GM23248 (cell line): ENCODE data around the gene SAXO1. TPM values are rescaled to one million over a fixed set of nuclear protein-coding genes. Genes with fewer than 3 reads are reported as not detected.
A peak's percentile ranks its signal among the peaks of the same experiment; 100 is the strongest.

ENCODE experiments used
- DNase-seq: peaks from one replicate; pipeline ENCODE4 v3.0.0-alpha.2; 2015
- H2AFZ ChIP-seq: fragments of 200-600 bp; sonication (generic); 2 replicates; pipeline ENCODE4 v1.6.1; 2016; ENCODE audit warnings: antibody characterized with exemption
- H3F3A ChIP-seq: fragments of 200-600 bp; sonication (generic); 2 replicates; pipeline ENCODE4 v1.6.1; 2016; ENCODE audit warnings: mild to moderate bottlenecking, antibody characterized with exemption, mixed run types; ENCODE audit not compliant: insufficient read depth
- H3K27ac ChIP-seq: fragments of 200-600 bp; sonication (generic); 2 replicates; pipeline ENCODE4 v1.5.1; 2016; ENCODE audit warnings: mild to moderate bottlenecking
- H3K27me3 ChIP-seq: fragments of 200-600 bp; sonication (generic); replicated peaks from 2 replicates; pipeline ENCODE4 v1.6.1; 2016; ENCODE audit warnings: mild to moderate bottlenecking; ENCODE audit not compliant: insufficient read depth
- H3K36me3 ChIP-seq: fragments of 200-600 bp; sonication (generic); 2 replicates; pipeline ENCODE4 v1.6.1; 2016; ENCODE audit warnings: low read depth, mild to moderate bottlenecking
- H3K4me1 ChIP-seq: fragments of 200-600 bp; sonication (generic); 2 replicates; pipeline ENCODE4 v1.6.1; 2016; ENCODE audit warnings: mild to moderate bottlenecking; ENCODE audit not compliant: insufficient read depth
- H3K4me2 ChIP-seq: fragments of 200-600 bp; sonication (generic); one replicate; pipeline ENCODE4 v1.6.1; 2016; ENCODE audit warnings: mild to moderate bottlenecking; ENCODE audit not compliant: unreplicated experiment
- H3K4me3 ChIP-seq: fragments of 200-600 bp; sonication (generic); 2 replicates; pipeline ENCODE4 v1.5.1; 2016; ENCODE audit warnings: mild to moderate bottlenecking
- H3K79me2 ChIP-seq: fragments of 200-600 bp; sonication (generic); 2 replicates; pipeline ENCODE4 v1.6.1; 2016; ENCODE audit warnings: mild to moderate bottlenecking; ENCODE audit not compliant: insufficient read depth
- H3K9ac ChIP-seq: fragments of 200-600 bp; sonication (generic); 2 replicates; pipeline ENCODE4 v1.6.1; 2016; ENCODE audit warnings: mild to moderate bottlenecking
- H3K9me2 ChIP-seq: fragments of 200-600 bp; sonication (generic); 2 replicates; pipeline ENCODE4 v1.6.1; 2016; ENCODE audit warnings: mixed run types, mild to moderate bottlenecking, moderate library complexity; ENCODE audit not compliant: insufficient read depth
- H3K9me3 ChIP-seq: fragments of 200-600 bp; sonication (generic); one replicate; pipeline ENCODE4 v1.6.1; 2017; ENCODE audit warnings: low read depth
- H4K20me1 ChIP-seq: fragments of 200-600 bp; sonication (generic); 2 replicates; pipeline ENCODE4 v1.6.0; 2016; ENCODE audit not compliant: insufficient read depth
- EZH2 ChIP-seq: fragments of 200-600 bp; sonication (generic); IDR thresholded peaks from 2 replicates; pipeline ENCODE4 v1.6.1; 2018; ENCODE audit warnings: antibody characterized with exemption, mild to moderate bottlenecking; ENCODE audit not compliant: insufficient read depth, poor library complexity, severe bottlenecking
- EZH2phosphoT487 ChIP-seq: fragments of 200-600 bp; sonication (generic); IDR thresholded peaks from 2 replicates; pipeline ENCODE4 v1.6.1; 2018; ENCODE audit warnings: antibody characterized with exemption, moderate library complexity, mild to moderate bottlenecking, low read depth; ENCODE audit not compliant: insufficient read depth
- WGBS, 2 experiments: methylation state at CpG; one replicate each; pipeline ENCODE4 v1.1.6; 2015 to 2017; ENCODE audit warnings: low lambda C conversion rate in 2 of 2, low coverage in 1 of 2; ENCODE audit errors: missing lambda C conversion rate in 2 of 2; 5-methylcytosine and 5-hydroxymethylcytosine counted together
- in situ Hi-C: fragments of 300-500 bp; cut with MboI; formaldehyde crosslinking; loops from 2 replicates; pipeline ENCODE4 v1.15.0; 2020
- polyA plus RNA-seq: library from polyadenylated mRNA; unstranded; fragments of >200 nt; fragmentation: Nextera tagmentation; extraction: Ambion mirVana; gene quantifications from 2 replicates; pipeline ENCODE4 v1.2.1, GENCODE V29; 2016
- total RNA-seq: library from RNA; depleted of rRNA; stranded (reverse); fragments of >200 nt; shearing (Covaris generic); gene quantifications from 2 replicates; pipeline ENCODE4 v1.2.3, GENCODE V29; 2014

SAXO1 gene
- total and polyA plus RNA-seq, 2 experiments from 2014 or later, result 0.83 TPM; not detected in 1

GRCh38 chr9:18923167-18923566 is 109.8 kb downstream of the SAXO1 start:
- Histone ChIP-seq H3K4me3 (no peak overlapping the region), H3K9me2 (no peaks in the 10 kb centered on the region), H3K9me3 (no peaks in the 10 kb centered on the region), H2AFZ (no peak overlapping the region), H3F3A (0 out of 2 replicates have a peak, but pooled peaks cover 6% of the 10 kb centered on the region), H3K4me1 (peaks cover 26% of the 10 kb centered on the region), H4K20me1 (no peaks in the 10 kb centered on the region), H3K36me3 (no peaks in the 10 kb centered on the region), H3K79me2 (no peaks in the 10 kb centered on the region), H3K27ac (no peak overlapping the region), H3K27me3 (no peaks in the 10 kb centered on the region), H3K9ac (no peak overlapping the region), H3K4me2 (no peak overlapping the region)
- in situ Hi-C loops, result no loop called here
- no peak for DNase-seq
- TF ChIP-seq EZH2phosphoT487 (no peak), EZH2 (no peak)
- 46 to 49% methylated on average over 2 of the region's 2 CpGs for WGBS, 2 experiments

DNA sequence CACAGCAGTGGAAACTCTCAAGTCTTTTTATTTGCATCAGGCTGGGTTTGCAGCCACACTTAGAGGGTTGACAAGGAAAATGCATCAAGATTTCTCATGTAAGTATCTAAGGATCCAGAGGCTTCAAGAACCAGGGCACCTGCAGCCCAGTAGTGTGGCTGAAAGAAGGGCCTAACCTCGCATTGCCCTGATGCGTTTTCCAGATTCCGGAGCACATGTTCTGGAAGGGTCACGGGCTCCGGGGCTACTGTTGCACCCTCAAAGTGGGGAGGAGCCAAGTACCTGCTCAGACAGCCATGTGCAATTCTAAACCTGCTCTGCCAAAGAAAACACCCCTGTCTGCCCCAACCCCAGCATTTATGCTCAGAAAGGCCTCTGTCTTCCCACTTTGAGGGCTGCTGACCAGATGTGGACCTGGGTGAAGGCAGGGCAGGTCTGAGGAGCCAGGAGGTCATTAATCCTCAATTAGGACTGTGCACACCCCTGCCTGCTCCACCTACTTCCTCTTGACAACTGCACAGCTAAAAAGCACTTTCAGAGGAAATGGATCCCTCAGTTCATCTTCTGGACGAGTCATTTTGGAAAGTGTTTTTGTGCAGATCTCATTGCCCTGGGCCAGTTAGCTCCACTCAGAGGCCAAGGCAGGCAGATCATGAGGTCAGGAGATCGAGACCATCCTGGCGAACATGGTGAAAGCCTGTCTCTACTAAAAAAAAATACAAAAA is 110.7 kb downstream of the SAXO1 start:
- H3K9me3 ChIP-seq, result no peaks in the 10 kb centered on the region
- H3K36me3 ChIP-seq, result no peaks in the 10 kb centered on the region
- no peak overlapping the region for H3K9ac ChIP-seq
- H3K79me2 ChIP-seq, result no peaks in the 10 kb centered on the region
- no peak overlapping the region for H3K4me3 ChIP-seq
- H3K27me3 ChIP-seq, result no peaks in the 10 kb centered on the region
- H3K4me2 ChIP-seq, result peak overlapping the region; percentile 62
- no peaks in the 10 kb centered on the region for H3K9me2 ChIP-seq
- 0 out of 2 replicates have a peak, but pooled peaks cover 6% of the 10 kb centered on the region for H3F3A ChIP-seq
- H3K27ac ChIP-seq, result no peak overlapping the region
- in situ Hi-C loops, result no loop called here
- H2AFZ ChIP-seq, result 0 out of 2 replicates have a peak overlapping the region, but pooled peaks have one; percentile 66
- no peaks in the 10 kb centered on the region for H4K20me1 ChIP-seq
- 29 to 43% methylated on average over 6 to 8 of the region's 8 CpGs for WGBS, 2 experiments
- DNase-seq, result peak; percentile 20
- no peak for TF ChIP-seq EZH2phosphoT487
- TF ChIP-seq EZH2, result no peak
- H3K4me1 ChIP-seq, result peaks cover 26% of the 10 kb centered on the region

- no peaks in the 10 kb centered on the region for H4K20me1 ChIP-seq
- H3K4me3 ChIP-seq, result no peak overlapping the region
- H3K79me2 ChIP-seq, result no peaks in the 10 kb centered on the region
- H3K9me3 ChIP-seq, result no peaks in the 10 kb centered on the region
- H3F3A ChIP-seq, result 0 out of 2 replicates have a peak, but pooled peaks cover 6% of the 10 kb centered on the region
- H2AFZ ChIP-seq, result peak overlapping the region; percentile 66
- 31 to 40% methylated on average over 7 of the region's 7 CpGs for WGBS, 2 experiments
- in situ Hi-C loops, result no loop called here
- H3K4me1 ChIP-seq, result peaks cover 26% of the 10 kb centered on the region
- peak overlapping the region; percentile 62 for H3K4me2 ChIP-seq
- peak; percentile 56 for DNase-seq
- H3K27ac ChIP-seq, result no peak overlapping the region
- no peaks in the 10 kb centered on the region for H3K9me2 ChIP-seq
- H3K9ac ChIP-seq, result no peak overlapping the region
- H3K27me3 ChIP-seq, result no peaks in the 10 kb centered on the region
- TF ChIP-seq EZH2phosphoT487 (no peak), EZH2 (no peak)
- H3K36me3 ChIP-seq, result no peaks in the 10 kb centered on the region
These were observed 111.5 kb downstream of the SAXO1 start for GRCh38 chr9:18921366-18922075.

DNA sequence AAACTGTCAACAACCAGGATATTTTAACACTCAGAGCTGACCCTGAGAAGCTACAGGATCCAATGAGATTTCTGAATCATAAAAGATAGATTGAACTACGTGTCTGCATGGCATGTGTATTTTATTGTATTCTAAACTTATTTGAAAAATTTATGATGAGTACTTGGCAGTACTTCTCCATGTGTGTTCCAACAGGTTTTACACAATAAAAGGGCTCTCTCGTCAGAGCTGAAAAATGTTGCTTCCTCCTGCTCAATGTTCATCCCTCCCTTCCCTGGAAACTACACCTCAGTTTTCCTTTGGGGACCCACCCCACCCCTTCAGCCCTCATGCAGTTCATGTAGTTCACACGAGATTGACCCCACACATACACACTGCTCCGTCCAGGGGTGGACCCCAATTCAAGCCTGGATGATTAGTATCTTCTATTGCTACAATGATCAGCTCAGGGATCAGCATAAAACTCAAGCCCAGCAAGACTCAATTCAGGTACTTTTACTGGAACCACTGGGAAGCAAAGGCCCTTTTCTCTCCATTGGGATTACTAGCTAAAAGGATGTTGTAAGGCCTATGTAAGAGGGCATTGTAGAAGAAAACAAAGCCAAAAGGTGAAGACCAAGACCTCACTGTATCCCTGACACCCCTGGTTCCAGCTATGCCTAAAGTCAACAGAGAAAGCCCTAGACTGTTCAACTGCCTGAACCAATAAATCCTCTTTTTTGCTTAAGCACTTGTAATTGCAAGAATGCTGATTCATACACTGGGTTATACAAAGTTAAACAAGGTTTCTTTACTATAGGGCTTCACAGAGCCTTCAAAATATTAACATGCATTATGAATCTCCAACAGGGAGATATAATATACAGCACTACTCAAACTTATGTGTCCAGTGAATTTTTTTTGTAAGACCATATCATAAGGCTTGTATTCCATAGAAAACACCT is 112.6 kb downstream of the SAXO1 start:
- Histone ChIP-seq H3K27ac (no peak overlapping the region), H3K9me3 (no peaks in the 10 kb centered on the region), H3K9ac (no peak overlapping the region), H3K36me3 (no peaks in the 10 kb centered on the region), H2AFZ (no peak overlapping the region), H3K4me3 (no peak overlapping the region), H3K9me2 (no peaks in the 10 kb centered on the region), H3K27me3 (no peaks in the 10 kb centered on the region), H3K4me1 (peaks cover 26% of the 10 kb centered on the region), H3F3A (0 out of 2 replicates have a peak, but pooled peaks cover 6% of the 10 kb centered on the region), H4K20me1 (no peaks in the 10 kb centered on the region), H3K4me2 (peak overlapping the region; percentile 32), H3K79me2 (no peaks in the 10 kb centered on the region)
- TF ChIP-seq EZH2phosphoT487, result no peak
- TF ChIP-seq EZH2, result no peak
- WGBS, 2 experiments, result 41 to 44% methylated on average over 4 of the region's 4 CpGs
- in situ Hi-C loops, result no loop called here
- peak; percentile 23 for DNase-seq
